Mucosa of stomach (tissue), 1 donor: ENCODE measurements around the gene QSOX2.

Source experiments
- H3K27me3 ChIP-seq: one replicate; pipeline ENCODE4 v1.7.0; 2013; ENCODE audit warnings: mild to moderate bottlenecking, low read length; ENCODE audit not compliant: control insufficient read depth, insufficient read depth
- H3K36me3 ChIP-seq: one replicate; pipeline ENCODE4 v1.7.0; 2013; ENCODE audit warnings: low read length; ENCODE audit not compliant: control insufficient read depth, insufficient read depth
- H3K4me1 ChIP-seq: one replicate; pipeline ENCODE4 v1.7.0; 2013; ENCODE audit warnings: mild to moderate bottlenecking, low read length; ENCODE audit not compliant: control insufficient read depth, insufficient read depth
- H3K4me3 ChIP-seq: one replicate; pipeline ENCODE4 v1.7.0; 2013; ENCODE audit warnings: low read length
- H3K9ac ChIP-seq: one replicate; pipeline ENCODE4 v1.7.0; 2013; ENCODE audit warnings: mild to moderate bottlenecking, low read length, moderate library complexity
- H3K9me3 ChIP-seq: one replicate; pipeline ENCODE4 v1.7.0; 2013; ENCODE audit warnings: mild to moderate bottlenecking, low read length, moderate library complexity; ENCODE audit not compliant: control insufficient read depth
- donor health status: Pancreatic carcinoma.

QSOX2 gene

DNA sequence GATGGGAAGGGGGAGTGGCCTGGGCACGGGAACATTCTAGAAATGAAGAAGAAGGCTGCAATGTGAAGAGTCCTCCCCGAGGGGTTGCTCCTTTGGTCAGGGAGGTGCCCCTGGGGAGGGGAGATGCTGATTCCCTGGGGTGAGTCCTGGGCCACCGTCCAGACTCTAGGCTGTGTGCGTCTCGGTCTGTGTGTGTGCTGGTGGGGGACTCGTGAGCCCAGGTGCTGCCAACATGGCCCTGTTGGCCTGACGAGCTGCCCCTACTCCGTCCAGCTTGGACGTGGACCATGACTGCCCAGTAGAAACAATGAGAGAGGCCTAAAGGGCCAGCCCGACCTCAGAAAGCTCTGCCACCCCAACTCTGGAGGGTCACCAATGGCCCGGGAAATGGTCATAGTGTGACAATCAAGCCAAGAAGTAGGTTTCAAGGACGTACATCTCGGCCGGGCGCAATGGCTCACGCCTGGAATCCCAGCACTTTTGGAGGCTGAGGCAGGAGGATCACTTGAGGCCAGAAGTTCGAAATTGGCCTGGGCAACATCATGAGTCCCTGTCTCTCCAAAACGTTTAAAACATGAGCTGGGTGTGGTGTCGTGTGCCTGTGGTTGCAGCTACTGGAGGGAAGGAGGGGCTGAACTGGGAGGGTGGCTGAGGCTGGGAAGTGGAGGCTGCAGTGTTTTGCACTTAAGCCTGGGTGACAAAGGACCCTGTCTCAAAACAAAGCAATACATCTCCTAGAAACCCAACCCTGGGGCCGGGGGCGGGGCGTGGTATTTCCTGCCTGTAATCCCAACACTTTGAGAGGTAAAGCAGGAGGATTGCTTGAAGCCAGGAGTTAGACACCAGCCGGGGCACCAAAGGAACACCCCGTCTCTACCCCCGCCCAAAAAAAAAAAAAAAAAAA is 57.7 kb downstream of the QSOX2 start:
- Histone ChIP-seq H3K27me3 (peaks cover 50% of the 10 kb centered on the region), H3K9ac (no peak overlapping the region), H3K4me1 (no peaks in the 10 kb centered on the region), H3K36me3 (no peaks in the 10 kb centered on the region), H3K4me3 (no peak overlapping the region), H3K9me3 (no peaks in the 10 kb centered on the region)

DNA sequence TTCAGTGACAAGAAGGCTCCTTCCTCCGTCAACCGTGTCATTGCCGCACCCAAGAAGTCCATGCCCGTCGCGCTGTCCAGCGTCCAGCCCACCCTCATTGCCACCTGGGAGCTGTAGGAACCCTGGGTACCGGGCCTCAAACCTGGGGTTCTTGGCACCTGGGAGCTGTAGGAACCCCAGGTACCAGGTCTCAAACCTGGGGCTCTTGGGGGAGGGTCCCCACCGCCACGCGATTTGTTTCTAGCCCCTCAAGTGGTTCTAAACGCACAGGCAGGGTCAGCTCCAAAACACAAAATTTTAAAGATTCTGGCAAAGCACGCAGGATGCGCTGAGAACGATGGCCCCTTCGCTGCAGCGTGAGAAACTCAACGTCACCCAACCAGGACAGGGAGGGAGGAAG is 58.4 kb downstream of the QSOX2 start:
- Histone ChIP-seq H3K27me3 (peaks cover 42% of the 10 kb centered on the region), H3K9me3 (no peaks in the 10 kb centered on the region), H3K36me3 (no peaks in the 10 kb centered on the region), H3K4me1 (peaks cover 1% of the 10 kb centered on the region), H3K4me3 (no peak overlapping the region), H3K9ac (no peak overlapping the region)

DNA sequence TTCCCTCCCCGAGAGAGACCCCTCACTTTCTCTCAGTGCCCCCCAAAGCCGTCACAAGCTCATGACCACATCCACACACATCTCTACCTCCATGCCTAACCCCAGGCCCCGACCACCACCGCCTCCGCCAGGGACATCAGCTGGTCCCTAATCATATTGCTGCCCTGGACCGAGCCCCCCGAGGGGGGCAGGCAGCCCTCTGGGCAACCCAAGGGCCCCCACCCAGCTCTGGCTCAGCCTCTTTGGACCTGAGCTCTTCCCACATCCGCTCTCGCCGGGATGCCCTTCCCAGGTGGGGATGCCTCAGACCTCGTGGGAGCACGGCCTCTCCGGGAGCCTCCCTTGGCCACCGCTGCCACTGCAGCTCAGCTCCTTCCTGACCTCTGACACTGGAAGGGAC is 59.2 kb downstream of the QSOX2 start:
- no peaks in the 10 kb centered on the region for H3K9me3 ChIP-seq
- H3K4me3 ChIP-seq = no peak overlapping the region
- H3K36me3 ChIP-seq = no peaks in the 10 kb centered on the region
- peaks cover 34% of the 10 kb centered on the region for H3K27me3 ChIP-seq
- no peak overlapping the region for H3K9ac ChIP-seq
- H3K4me1 ChIP-seq = peaks cover 4% of the 10 kb centered on the region

DNA sequence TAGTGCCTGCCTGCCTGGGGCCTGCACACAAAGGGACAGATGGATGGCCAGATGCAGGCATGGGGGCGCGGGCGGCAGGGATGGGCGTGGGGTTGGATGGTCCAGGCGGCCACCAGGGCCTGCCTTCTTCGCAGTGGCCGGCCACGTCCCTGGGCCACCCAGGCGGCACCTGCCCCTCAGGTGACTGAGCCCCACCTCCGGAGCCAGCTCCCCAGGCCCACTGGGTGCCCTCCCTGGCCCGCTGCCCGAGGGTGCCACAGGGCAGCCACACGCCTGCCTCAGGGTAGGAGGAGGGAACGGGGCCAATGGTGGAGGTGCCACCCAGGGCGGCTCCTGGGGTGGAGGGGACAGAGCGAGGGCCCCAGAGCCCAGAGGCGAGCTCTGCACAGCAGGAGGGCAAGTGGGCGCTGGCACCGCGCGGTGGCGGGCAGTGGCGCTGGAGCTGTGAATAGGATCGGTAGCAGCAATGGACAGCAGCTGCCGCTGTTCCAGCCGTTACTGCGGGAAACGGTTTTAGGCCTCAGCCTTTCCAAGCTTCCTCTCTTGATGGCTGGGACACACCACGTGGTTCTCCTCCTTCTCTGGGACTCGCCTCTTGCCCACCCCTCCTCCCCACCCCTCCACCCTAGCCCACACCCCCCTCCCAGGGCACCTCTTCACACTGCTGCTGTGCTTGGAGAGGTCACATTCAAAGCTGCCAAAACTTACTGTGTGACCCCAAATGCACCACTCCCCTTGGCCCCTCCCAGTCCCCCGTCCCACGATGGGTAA is 59.8 kb downstream of the QSOX2 start:
- Histone ChIP-seq H3K4me3 (no peak overlapping the region), H3K4me1 (peaks cover 4% of the 10 kb centered on the region), H3K36me3 (no peaks in the 10 kb centered on the region), H3K9me3 (no peaks in the 10 kb centered on the region), H3K27me3 (peaks cover 28% of the 10 kb centered on the region), H3K9ac (no peak overlapping the region)

DNA sequence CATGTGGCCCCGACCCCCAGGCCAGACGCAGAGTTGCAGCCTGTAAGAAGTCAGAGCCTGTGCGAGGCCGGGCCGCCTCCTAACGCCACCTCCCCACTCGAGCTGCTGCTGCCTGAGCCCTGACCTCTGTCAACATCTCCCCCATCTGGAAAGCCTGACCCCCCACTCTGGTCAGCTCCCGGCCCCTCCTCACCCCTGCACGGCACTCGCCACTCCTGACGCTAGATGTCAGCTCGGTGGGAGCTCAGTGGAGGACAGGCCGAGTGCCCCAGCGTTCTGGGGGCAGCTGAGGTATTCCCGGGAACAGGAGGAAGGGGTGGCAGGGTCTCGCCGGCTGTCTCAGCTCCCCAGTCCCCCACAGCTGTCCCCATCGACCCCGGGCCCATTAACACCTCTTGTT is 60.5 kb downstream of the QSOX2 start:
- Histone ChIP-seq H3K27me3 (peaks cover 21% of the 10 kb centered on the region), H3K36me3 (no peaks in the 10 kb centered on the region), H3K4me1 (peaks cover 4% of the 10 kb centered on the region), H3K9me3 (no peaks in the 10 kb centered on the region), H3K4me3 (no peak overlapping the region), H3K9ac (no peak overlapping the region)

DNA sequence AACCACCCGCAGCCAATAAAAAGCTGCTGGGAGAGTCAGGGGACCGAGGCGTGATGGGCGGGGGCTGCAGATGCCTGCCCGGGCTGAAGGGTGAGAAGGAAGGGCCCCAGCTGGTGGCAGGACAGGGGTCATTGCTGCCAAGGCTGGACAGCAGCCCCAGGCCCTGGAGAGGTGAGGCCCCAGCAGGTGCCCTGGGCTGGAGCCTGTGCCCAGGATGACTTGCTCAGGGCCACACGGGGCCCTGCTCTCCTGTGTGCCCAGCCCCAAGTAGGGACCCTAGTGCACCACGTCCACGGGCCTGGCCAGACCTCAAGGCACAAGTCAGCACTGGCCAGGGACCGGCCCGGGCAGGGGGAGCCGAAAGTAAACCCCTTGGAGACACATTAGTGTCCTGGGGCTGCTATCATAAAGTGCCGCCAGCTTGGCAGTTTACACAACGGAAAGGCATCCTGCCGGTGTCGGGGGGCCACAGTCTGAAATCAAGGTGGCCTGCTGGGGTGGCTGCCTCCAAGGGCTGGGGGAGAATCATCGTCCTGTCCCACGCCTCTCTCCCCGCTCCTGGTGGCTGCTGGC is 62.7 kb downstream of the QSOX2 start:
- no peak overlapping the region for H3K4me3 ChIP-seq
- H3K4me1 ChIP-seq = peaks cover 4% of the 10 kb centered on the region
- H3K27me3 ChIP-seq = peaks cover 20% of the 10 kb centered on the region
- H3K9me3 ChIP-seq = no peaks in the 10 kb centered on the region
- no peak overlapping the region for H3K9ac ChIP-seq
- H3K36me3 ChIP-seq = no peaks in the 10 kb centered on the region

DNA sequence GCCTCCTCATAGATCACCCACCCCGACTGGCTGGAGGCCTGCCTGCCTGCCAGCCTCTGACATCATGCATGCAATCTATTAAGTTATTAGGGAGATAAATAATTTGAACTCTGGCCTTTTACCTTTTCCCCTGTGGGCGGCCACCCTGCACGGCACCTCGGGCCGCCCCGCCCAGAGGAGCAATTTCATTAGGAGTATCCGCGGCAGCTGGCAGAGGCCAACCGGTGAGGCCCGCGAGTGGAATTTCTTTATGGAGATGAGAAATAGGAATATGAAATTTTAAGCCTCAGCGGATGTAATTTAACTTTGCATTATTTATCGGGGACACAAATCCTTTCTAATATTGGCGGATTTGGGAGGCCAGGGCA is 63.2 kb downstream of the QSOX2 start:
- Histone ChIP-seq H3K27me3 (peaks cover 20% of the 10 kb centered on the region), H3K4me3 (no peak overlapping the region), H3K36me3 (no peaks in the 10 kb centered on the region), H3K9ac (no peak overlapping the region), H3K9me3 (no peaks in the 10 kb centered on the region), H3K4me1 (peaks cover 4% of the 10 kb centered on the region)

DNA sequence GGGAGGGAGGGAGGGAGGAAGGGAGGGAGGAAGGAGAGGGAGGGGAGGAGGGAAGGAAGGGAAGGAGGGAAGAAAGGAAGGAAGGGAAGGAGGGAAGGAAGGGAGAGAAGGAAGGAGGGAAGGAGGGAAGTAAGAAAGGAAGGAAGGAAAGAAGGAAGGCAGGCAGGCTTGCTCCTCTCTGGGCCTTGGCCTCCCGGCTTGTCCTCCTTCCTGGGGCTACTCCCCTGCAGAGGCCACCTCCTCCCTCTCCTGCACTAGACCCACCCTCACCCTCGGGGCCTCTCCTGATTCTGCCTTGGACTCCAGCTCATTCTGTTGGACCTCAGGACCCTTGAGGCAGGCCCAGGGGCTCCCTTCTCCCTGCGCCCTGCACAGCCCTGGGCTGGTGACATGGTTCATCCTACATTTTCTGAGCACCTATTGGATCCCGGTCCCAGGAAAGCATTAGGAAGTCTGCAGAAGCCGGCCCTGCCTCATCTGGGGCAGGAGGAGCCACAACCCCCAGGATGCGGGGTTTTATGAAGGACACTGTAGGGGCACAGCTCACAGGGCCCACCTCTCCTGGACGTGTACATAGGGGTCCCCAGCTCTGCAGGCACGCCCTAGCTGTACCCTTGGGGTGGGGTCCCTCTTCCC is 63.7 kb downstream of the QSOX2 start:
- H3K4me3 ChIP-seq = no peak overlapping the region
- no peaks in the 10 kb centered on the region for H3K36me3 ChIP-seq
- H3K9me3 ChIP-seq = no peaks in the 10 kb centered on the region
- peaks cover 20% of the 10 kb centered on the region for H3K27me3 ChIP-seq
- H3K4me1 ChIP-seq = peaks cover 4% of the 10 kb centered on the region
- no peak overlapping the region for H3K9ac ChIP-seq

DNA sequence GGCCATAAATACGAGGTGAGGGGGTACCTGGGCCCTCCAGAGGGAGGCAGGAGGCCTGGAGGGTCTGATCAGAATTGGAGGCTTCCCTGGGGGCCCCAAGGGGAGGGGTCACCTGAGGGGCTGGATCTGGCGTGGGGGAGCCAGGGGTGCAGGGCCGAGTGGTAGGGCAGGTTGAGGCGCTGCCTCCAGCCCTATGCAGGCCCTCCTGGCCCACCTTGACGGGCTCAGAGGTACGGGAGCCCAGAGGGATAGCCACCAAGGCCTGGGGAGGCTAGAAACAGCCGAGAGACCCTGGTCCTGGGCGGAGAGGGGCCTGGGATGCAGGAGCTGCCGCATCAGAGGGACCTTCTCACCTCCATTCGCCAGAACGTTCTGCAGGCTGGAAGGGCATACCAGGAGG is 65.0 kb downstream of the QSOX2 start:
- H3K36me3 ChIP-seq = no peaks in the 10 kb centered on the region
- no peaks in the 10 kb centered on the region for H3K9me3 ChIP-seq
- H3K27me3 ChIP-seq = peaks cover 15% of the 10 kb centered on the region
- H3K4me1 ChIP-seq = peaks cover 4% of the 10 kb centered on the region
- H3K4me3 ChIP-seq = no peak overlapping the region
- no peak overlapping the region for H3K9ac ChIP-seq

DNA sequence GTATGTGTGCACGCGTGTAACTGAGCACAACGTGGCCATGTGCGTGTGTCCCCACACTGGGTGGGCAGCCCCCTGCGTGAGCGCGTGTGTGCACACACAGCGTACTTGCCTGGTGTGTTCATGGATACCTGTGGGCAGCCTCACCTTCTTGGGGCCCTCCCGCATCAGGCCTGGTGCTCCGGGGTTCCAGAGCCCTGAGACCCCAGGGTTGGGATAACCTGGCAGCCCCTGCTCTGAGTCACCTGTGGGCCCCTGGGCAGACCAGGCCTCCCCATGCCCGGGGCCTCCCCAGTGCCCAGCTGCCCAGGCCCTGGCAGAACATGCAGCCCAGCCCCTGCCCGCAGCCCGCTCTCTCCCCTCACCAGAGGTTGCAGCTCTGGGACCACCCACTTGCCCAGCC is 65.9 kb downstream of the QSOX2 start:
- Histone ChIP-seq H3K36me3 (no peaks in the 10 kb centered on the region), H3K9ac (no peak overlapping the region), H3K4me3 (no peak overlapping the region), H3K9me3 (no peaks in the 10 kb centered on the region), H3K27me3 (peaks cover 10% of the 10 kb centered on the region), H3K4me1 (peaks cover 4% of the 10 kb centered on the region)

DNA sequence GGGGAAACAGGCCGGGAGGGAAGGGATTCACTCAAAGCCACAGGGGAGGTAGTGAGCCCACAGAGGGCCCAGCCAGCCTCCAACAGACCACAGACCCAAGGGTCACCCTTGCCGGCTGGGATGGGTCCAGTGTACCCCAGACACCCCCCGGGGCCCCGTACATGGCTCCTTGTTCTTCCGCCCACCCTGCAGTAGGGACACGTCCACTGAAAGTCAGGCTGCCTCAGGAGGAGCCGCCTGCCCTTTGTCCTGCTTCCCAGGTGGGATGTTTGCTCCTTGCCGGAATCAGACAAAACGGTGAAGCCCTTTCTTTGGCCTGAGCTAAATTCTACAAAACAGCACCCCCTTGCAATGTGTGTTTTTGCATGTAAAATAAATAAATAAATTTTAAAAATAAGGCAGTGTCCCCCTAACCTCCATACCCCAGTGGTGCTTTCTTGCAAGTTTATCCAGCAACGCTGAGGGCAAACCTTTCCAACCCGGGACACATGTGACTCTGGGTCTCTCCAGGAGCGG is 66.5 kb downstream of the QSOX2 start:
- Histone ChIP-seq H3K4me3 (no peak overlapping the region), H3K27me3 (peaks cover 7% of the 10 kb centered on the region)

DNA sequence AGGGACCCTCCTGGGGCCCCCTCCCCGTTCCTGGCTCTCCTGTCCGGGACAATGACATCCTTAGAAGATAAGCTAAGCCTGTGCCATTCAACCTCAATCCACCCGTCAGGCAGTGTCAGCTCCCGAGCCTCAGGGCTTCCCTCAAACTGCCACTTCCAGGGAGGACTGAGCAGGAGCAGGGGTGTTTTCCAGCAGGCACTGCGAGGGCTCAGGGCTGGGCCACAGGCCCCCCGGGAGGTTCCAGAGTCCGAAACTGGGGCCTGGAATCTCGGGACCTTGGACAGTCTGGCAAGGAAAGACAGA is 66.9 kb downstream of the QSOX2 start:
- H3K36me3 ChIP-seq = no peaks in the 10 kb centered on the region
- H3K9ac ChIP-seq = no peak overlapping the region
- peaks cover 7% of the 10 kb centered on the region for H3K27me3 ChIP-seq
- no peaks in the 10 kb centered on the region for H3K9me3 ChIP-seq
- no peak overlapping the region for H3K4me3 ChIP-seq
- peaks cover 4% of the 10 kb centered on the region for H3K4me1 ChIP-seq

More for the DNA sequence above, 66.5 kb downstream of the QSOX2 start:
- Histone ChIP-seq H3K9ac (no peak overlapping the region), H3K36me3 (no peaks in the 10 kb centered on the region), H3K4me1 (peaks cover 4% of the 10 kb centered on the region), H3K9me3 (no peaks in the 10 kb centered on the region)
